Fibroblast of lung (primary cell): ENCODE measurements around the gene SPG11. TPM values are rescaled to one million over a fixed set of nuclear protein-coding genes. Genes with fewer than 3 reads are reported as not detected.
A peak's percentile ranks its signal among the peaks of the same experiment; 100 is the strongest.

Experiments used
- DNase-seq, 2 donors: peaks; one replicate each; pipeline versions ENCODE4 v3.0.0 to v3.0.0-alpha.2; 2010; ENCODE audit warnings: low read depth in 2 of 2
- H2AFZ ChIP-seq: 2 replicates; pipeline ENCODE4 v1.5.1; 2012; ENCODE audit warnings: low read length, control low read depth, inconsistent platforms
- H3K27ac ChIP-seq: 2 replicates; pipeline ENCODE4 v1.5.1; 2011; ENCODE audit warnings: low read length, control low read depth; ENCODE audit not compliant: insufficient read depth
- H3K27me3 ChIP-seq: 2 replicates; pipeline ENCODE4 v1.5.1; 2011; ENCODE audit warnings: mild to moderate bottlenecking, low read length; ENCODE audit not compliant: control insufficient read depth, insufficient read depth
- H3K36me3 ChIP-seq: 2 replicates; pipeline ENCODE4 v1.5.1; 2011; ENCODE audit warnings: low read length; ENCODE audit not compliant: control insufficient read depth, insufficient read depth
- H3K4me1 ChIP-seq: 2 replicates; pipeline ENCODE4 v1.5.1; 2011; ENCODE audit warnings: low read length; ENCODE audit not compliant: control insufficient read depth, insufficient read depth; ENCODE audit errors: extremely low read depth
- H3K4me2 ChIP-seq: 2 replicates; pipeline ENCODE4 v1.5.1; 2011; ENCODE audit warnings: low read length, control low read depth; ENCODE audit not compliant: insufficient read depth; ENCODE audit errors: extremely low read depth
- H3K4me3 ChIP-seq, 4 experiments: fragments of 200-600 bp in 1 of 4; sonication (generic) in 1 of 4; replicated peaks in 1 of 4; 2 replicates each; pipeline ENCODE4 v1.5.1; 2011 to 2016; ENCODE audit warnings: low read length in 4 of 4, low read depth in 3 of 4, mild to moderate bottlenecking in 3 of 4, control low read depth in 2 of 4, inconsistent platforms in 1 of 4, mixed read lengths in 1 of 4; ENCODE audit not compliant: insufficient read depth in 1 of 4; ENCODE audit errors: control extremely low read depth in 1 of 4
- H3K79me2 ChIP-seq: 2 replicates; pipeline ENCODE4 v1.5.1; 2012; ENCODE audit warnings: mild to moderate bottlenecking, low read length, inconsistent platforms; ENCODE audit not compliant: control insufficient read depth, insufficient read depth
- H3K9ac ChIP-seq: 2 replicates; pipeline ENCODE4 v1.5.1; 2011; ENCODE audit warnings: mild to moderate bottlenecking, low read length, control low read depth; ENCODE audit not compliant: insufficient read depth
- H3K9me3 ChIP-seq: 2 replicates; pipeline ENCODE4 v1.5.1; 2012; ENCODE audit warnings: low read depth, low read length; ENCODE audit not compliant: control insufficient read depth, insufficient read depth
- H4K20me1 ChIP-seq: 2 replicates; pipeline ENCODE4 v1.5.1; 2011; ENCODE audit warnings: low read length; ENCODE audit not compliant: control insufficient read depth, insufficient read depth; ENCODE audit errors: extremely low read depth
- EZH2 ChIP-seq: IDR thresholded peaks from 2 replicates; pipeline ENCODE4 v1.5.1; 2012; ENCODE audit warnings: low read length, control low read depth, mild to moderate bottlenecking; ENCODE audit errors: missing control alignments
- polyA plus RNA-seq, 2 donors: library from polyadenylated mRNA; depleted of rRNA in 1 of 2; stranded (reverse) in 1 of 2; unstranded in 1 of 2; fragments of >200 nt; gene quantifications; 2 replicates each; pipeline ENCODE4 v1.2.1, GENCODE V29; 2011 to 2012; ENCODE audit warnings: missing spikeins in 1 of 2
- total RNA-seq: library from RNA; depleted of rRNA; stranded (reverse); fragments of >200 nt; gene quantifications from 2 replicates; pipeline ENCODE4 v1.2.1, GENCODE V29; 2014
- TF ChIP-seq, protein P1 (sequence below), 2 donors: IDR thresholded peaks in 1 of 2; conservative IDR thresholded peaks in 1 of 2; 1 replicate in 1 of 2; 2 replicates in 1 of 2; pipeline ENCODE4 v1.5.1; 2011 to 2012; ENCODE audit warnings: low read length in 2 of 2, control low read depth in 1 of 2, inconsistent platforms in 1 of 2, low read depth in 1 of 2, mild to moderate bottlenecking in 1 of 2

SPG11 gene
- total and polyA plus RNA-seq, 2 donors (not counting 1 experiment from before 2014, with no cell fraction given), result 35.6 to 95.9 TPM

DNA sequence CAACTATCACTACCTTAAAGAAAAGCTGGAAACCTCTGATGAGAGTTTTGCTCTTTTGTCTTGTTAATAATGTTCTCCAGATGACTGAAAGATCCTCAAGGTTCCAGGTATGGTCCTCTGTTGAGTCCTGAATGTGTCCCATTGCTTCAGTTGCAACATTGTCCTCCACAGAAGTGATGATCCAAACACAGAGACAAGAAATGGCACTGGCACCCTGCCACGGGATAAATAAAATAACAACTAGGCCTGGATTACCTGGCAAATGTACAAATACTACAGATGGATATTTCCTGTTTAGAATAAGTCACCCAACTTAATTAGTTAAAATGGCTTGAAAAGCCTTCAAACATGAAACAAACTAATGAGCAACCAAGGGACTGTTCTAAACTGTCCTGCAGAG is 68.2 kb downstream of the SPG11 start:
- Histone ChIP-seq H4K20me1 (no peaks in the 10 kb centered on the region), H3K4me3 (no peak overlapping the region), H3K9ac (no peak overlapping the region), H3K27me3 (no peaks in the 10 kb centered on the region), H3K36me3 (peaks cover 5% of the 10 kb centered on the region), H3K27ac (no peak overlapping the region), H3K9me3 (no peaks in the 10 kb centered on the region), H3K79me2 (no peaks in the 10 kb centered on the region), H2AFZ (no peak overlapping the region), H3K4me1 (no peaks in the 10 kb centered on the region), H3K4me2 (no peak overlapping the region)
- no peak for DNase-seq
- TF ChIP-seq EZH2, result no peak
- TF ChIP-seq, protein P1, sequence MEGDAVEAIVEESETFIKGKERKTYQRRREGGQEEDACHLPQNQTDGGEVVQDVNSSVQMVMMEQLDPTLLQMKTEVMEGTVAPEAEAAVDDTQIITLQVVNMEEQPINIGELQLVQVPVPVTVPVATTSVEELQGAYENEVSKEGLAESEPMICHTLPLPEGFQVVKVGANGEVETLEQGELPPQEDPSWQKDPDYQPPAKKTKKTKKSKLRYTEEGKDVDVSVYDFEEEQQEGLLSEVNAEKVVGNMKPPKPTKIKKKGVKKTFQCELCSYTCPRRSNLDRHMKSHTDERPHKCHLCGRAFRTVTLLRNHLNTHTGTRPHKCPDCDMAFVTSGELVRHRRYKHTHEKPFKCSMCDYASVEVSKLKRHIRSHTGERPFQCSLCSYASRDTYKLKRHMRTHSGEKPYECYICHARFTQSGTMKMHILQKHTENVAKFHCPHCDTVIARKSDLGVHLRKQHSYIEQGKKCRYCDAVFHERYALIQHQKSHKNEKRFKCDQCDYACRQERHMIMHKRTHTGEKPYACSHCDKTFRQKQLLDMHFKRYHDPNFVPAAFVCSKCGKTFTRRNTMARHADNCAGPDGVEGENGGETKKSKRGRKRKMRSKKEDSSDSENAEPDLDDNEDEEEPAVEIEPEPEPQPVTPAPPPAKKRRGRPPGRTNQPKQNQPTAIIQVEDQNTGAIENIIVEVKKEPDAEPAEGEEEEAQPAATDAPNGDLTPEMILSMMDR (conservative IDR thresholded peaks at IDR 0.05 in 1 of 2, IDR thresholded peaks at IDR 0.05 in 1 of 2; ENCODE audit: low read depth in 1 of 2, low read length in 2 of 2), result no peak

DNA sequence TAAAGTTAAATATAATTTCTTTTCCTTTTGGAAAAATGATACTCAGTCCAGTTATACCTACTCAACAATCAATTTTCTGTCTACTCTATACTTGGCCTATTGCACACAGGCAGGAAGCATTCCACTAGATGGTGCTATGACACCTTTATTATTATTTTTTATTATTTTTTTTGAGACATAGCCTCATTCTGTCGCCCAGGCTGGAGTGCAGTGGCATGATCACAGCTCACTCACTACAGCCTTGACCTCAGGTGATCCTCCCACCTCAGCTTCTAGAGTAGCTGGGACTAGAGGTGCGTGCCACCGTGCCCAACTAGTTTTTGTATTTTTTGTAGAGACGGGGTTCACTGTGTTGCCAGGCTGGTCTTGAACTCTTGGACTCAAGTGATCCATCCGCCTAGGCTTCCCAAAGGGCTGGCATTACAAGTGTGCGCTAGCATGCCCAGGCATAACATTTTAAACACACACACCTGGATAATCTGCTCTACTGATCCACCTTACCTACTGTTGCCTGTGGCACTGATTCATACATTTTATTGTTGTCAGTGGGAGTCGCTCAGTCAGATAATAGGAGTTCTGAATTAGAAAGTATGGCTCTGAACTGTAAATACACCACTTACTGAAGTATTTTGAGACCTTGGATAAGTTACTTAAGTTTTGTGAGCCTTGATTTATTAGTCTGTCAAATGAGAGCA is 70.3 kb downstream of the SPG11 start:
- H3K4me1 ChIP-seq, result no peaks in the 10 kb centered on the region
- no peak overlapping the region for H3K27ac ChIP-seq
- no peak overlapping the region for H3K9ac ChIP-seq
- H3K79me2 ChIP-seq, result no peaks in the 10 kb centered on the region
- H3K9me3 ChIP-seq, result no peaks in the 10 kb centered on the region
- no peak overlapping the region for H3K4me2 ChIP-seq
- peaks cover 5% of the 10 kb centered on the region for H3K36me3 ChIP-seq
- H2AFZ ChIP-seq, result no peak overlapping the region
- DNase-seq, result peak in 1 of 2 donors; percentile 28
- no peaks in the 10 kb centered on the region for H4K20me1 ChIP-seq
- H3K4me3 ChIP-seq, result no peak overlapping the region
- TF ChIP-seq, protein P1 (conservative IDR thresholded peaks at IDR 0.05 in 1 of 2, IDR thresholded peaks at IDR 0.05 in 1 of 2; ENCODE audit: low read depth in 1 of 2, low read length in 2 of 2), result peak; percentile 34 to 55
- no peak for TF ChIP-seq EZH2
- H3K27me3 ChIP-seq, result no peaks in the 10 kb centered on the region

DNA sequence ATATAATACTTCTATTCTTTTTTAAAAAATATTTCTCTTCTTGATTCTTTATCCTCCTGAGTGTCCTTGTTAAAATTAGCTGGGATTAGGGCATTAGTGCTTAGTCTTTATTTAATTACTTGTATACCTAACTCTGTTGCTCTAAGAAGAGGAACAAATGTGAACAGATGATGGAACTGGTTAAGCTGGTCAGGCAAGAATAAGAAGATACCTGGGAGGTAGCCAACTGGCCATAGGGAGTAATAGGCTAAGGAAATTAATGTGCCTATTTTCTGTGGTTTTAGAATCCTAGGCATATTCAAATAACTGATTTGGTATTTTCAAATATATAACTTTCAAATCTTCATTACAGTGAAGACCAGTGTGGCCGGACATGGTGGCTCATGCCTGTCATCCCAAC is 72.1 kb downstream of the SPG11 start:
- no peaks in the 10 kb centered on the region for H3K27me3 ChIP-seq
- no peaks in the 10 kb centered on the region for H3K9me3 ChIP-seq
- H3K4me1 ChIP-seq, result no peaks in the 10 kb centered on the region
- no peak overlapping the region for H3K4me3 ChIP-seq
- H3K9ac ChIP-seq, result no peak overlapping the region
- no peak overlapping the region for H3K27ac ChIP-seq
- no peaks in the 10 kb centered on the region for H4K20me1 ChIP-seq
- H3K36me3 ChIP-seq, result peaks cover 5% of the 10 kb centered on the region
- TF ChIP-seq EZH2, result no peak
- TF ChIP-seq, protein P1 (conservative IDR thresholded peaks at IDR 0.05 in 1 of 2, IDR thresholded peaks at IDR 0.05 in 1 of 2; ENCODE audit: low read depth in 1 of 2, low read length in 2 of 2), result no peak
- H3K4me2 ChIP-seq, result no peak overlapping the region
- no peaks in the 10 kb centered on the region for H3K79me2 ChIP-seq
- no peak overlapping the region for H2AFZ ChIP-seq
- no peak for DNase-seq
